ENCODE results near the gene CSNK1A1L.

Gene CSNK1A1L

DNA sequence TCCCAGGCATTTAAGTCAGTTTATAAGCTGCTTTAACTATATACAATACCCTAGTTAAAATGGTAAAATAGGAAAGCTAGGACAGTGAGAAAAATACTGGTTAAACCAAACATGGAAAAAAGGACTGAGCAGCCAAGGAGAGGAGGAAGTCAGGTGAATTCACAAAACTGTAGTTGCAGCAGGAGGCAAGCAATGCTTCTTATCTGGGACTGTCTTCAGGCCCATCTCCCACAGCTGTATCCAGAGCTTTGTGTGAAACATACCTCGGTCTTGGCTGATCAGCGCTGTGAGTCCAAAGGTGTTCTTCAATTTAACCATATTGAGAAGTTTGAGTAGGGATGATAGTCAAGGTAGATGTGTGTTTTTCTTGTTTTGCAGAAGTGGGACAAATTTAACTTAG, 30.3 kb downstream of the CSNK1A1L start:
- in situ Hi-C loops (cut with MboI; ENCODE audit: low sequenced_read_pairs, unreplicated experiment), result no loop called here
- DNase-seq (ENCODE audit: low spot score), result no peak

GRCh38 chr13:37074703-37075102, 30.8 kb downstream of the CSNK1A1L start:
- in situ Hi-C loops (cut with MboI; ENCODE audit: low sequenced_read_pairs, unreplicated experiment), result no loop called here
- TF ChIP-seq, protein P1, sequence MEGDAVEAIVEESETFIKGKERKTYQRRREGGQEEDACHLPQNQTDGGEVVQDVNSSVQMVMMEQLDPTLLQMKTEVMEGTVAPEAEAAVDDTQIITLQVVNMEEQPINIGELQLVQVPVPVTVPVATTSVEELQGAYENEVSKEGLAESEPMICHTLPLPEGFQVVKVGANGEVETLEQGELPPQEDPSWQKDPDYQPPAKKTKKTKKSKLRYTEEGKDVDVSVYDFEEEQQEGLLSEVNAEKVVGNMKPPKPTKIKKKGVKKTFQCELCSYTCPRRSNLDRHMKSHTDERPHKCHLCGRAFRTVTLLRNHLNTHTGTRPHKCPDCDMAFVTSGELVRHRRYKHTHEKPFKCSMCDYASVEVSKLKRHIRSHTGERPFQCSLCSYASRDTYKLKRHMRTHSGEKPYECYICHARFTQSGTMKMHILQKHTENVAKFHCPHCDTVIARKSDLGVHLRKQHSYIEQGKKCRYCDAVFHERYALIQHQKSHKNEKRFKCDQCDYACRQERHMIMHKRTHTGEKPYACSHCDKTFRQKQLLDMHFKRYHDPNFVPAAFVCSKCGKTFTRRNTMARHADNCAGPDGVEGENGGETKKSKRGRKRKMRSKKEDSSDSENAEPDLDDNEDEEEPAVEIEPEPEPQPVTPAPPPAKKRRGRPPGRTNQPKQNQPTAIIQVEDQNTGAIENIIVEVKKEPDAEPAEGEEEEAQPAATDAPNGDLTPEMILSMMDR (IDR thresholded peaks at IDR 0.05; ENCODE audit: borderline replicate concordance, control extremely low read depth, extremely low read depth, insufficient read depth, missing control alignments), result no peak
- no peak for DNase-seq (ENCODE audit: low spot score)

More for the DNA sequence above, 30.3 kb downstream of the CSNK1A1L start:
- TF ChIP-seq, protein P1 (IDR thresholded peaks at IDR 0.05; ENCODE audit: borderline replicate concordance, control extremely low read depth, extremely low read depth, insufficient read depth, missing control alignments), result no peak

DNA sequence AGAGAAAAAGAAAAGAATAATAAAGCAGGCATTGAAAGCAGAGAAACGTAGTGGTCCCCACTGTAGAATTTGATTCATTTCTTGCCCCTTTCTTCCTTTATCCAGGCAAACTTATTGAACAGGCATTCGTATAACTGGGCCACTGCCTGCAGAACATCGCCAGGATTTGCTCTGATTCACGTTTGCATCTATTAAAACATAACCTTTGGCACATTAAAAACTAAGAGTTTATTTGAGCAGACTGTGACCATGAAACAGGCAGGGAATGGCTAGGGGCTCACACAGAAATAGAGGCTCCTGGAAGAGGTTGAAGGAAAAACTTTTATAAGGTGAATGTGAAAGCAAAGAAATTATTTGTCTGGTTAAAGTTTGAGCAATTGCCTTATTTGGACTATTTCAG, 33.4 kb downstream of the CSNK1A1L start:
- in situ Hi-C loops (cut with MboI; ENCODE audit: low sequenced_read_pairs, unreplicated experiment), result no loop called here
- TF ChIP-seq, protein P1 (IDR thresholded peaks at IDR 0.05; ENCODE audit: borderline replicate concordance, control extremely low read depth, extremely low read depth, insufficient read depth, missing control alignments), result no peak
- DNase-seq (ENCODE audit: low spot score), result no peak

DNA sequence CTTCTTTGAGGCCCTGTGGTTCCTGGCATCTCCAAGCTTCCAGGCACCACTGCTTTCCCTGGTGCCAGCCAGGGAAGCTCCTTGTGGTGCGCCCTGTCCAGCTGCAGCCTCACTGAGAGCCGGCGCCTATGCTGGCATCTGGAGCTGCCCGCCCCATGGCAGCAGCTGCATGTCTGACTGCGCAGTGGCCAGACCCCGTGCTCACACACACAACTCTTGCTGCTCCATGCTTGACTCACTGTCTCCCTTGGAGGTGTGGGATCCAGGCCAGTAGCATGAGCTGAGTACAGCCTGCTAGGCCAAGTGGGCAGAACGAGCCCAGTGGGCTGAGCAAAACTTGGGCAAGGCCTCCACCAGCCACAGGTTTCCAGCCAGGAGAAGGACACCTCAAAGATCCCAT, 34.5 kb downstream of the CSNK1A1L start:
- TF ChIP-seq, protein P1 (IDR thresholded peaks at IDR 0.05; ENCODE audit: borderline replicate concordance, control extremely low read depth, extremely low read depth, insufficient read depth, missing control alignments), result no peak
- in situ Hi-C loops (cut with MboI; ENCODE audit: low sequenced_read_pairs, unreplicated experiment), result no loop called here
- no peak for DNase-seq (ENCODE audit: low spot score)

GRCh38 chr13:37070145-37070695, 35.2 kb downstream of the CSNK1A1L start:
- no peak for DNase-seq (ENCODE audit: low spot score)
- TF ChIP-seq, protein P1 (IDR thresholded peaks at IDR 0.05; ENCODE audit: borderline replicate concordance, control extremely low read depth, extremely low read depth, insufficient read depth, missing control alignments), result no peak
- in situ Hi-C loops (cut with MboI; ENCODE audit: low sequenced_read_pairs, unreplicated experiment), result no loop called here

DNA sequence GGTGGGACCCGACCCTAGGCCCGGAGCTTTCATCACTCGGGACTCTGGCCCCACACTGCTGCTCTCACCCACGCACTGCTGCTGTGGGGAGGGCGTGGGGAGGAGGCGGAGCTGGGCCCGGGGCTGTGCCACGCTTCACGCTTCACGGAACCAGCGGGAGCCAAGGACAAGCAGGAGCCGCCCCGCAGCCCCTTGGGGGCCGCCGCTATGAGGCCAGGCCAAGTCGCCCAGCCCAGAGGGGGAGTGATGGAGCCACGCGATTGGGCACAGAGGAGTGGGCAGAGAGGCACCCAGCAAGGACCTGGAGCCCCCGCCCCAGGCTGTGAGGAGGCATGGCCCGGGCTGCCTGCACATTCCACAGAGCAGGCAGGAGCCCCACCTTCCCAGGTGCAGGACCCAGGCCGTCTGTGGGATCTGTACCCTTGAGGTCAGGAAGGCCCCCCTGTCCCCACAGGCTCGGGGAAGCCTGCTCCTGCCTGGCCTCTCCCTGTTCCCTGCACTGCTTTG, 35.8 kb downstream of the CSNK1A1L start:
- in situ Hi-C loops (cut with MboI; ENCODE audit: low sequenced_read_pairs, unreplicated experiment), result no loop called here
- no peak for DNase-seq (ENCODE audit: low spot score)
- TF ChIP-seq, protein P1 (IDR thresholded peaks at IDR 0.05; ENCODE audit: borderline replicate concordance, control extremely low read depth, extremely low read depth, insufficient read depth, missing control alignments), result no peak

Data from GM13976 (cell line).